ENCODE data around the gene MAN2B2.

Gene MAN2B2

DNA sequence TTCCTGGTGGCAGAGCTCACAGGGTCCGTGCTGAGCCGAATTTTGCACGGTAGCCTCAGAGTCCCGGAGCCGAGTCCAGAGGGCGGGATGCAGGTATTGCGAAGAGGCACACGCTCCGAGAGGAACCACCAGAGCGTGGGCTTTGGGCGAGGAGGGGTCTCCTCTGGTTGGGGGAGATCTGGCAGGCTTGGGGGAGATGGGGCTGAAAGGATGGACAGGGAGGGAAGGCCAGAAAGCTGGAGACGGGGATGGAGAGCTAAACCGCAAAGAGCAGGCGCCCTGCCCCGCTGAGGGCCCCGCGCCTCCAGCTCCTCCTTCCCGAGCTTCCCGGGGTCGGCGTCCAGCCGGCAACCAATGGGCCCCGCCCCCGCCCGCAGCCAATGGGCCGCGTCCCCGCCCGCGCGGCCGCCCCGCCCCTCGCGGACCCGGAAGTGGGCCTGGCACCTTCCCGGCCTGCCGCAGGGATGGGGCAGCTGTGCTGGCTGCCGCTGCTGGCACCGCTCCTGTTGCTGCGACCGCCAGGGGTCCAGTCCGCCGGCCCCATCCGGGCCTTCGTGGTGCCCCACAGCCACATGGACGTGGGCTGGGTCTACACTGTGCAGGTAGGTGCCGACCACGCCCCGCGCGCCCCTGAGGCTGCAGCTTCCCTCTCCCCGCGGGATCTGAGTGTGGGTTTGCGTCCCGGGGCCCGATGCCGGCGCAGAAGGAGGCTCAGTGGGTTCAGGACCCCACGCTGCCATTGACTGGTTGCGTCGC is at the start of gene MAN2B2:
TSS of gene MAN2B2 (plus strand) at position 443 of the 756 bp plus-strand sequence. CDS start at position 465, 22 bp downstream.
- peak; percentile 91 for DNase-seq

DNA sequence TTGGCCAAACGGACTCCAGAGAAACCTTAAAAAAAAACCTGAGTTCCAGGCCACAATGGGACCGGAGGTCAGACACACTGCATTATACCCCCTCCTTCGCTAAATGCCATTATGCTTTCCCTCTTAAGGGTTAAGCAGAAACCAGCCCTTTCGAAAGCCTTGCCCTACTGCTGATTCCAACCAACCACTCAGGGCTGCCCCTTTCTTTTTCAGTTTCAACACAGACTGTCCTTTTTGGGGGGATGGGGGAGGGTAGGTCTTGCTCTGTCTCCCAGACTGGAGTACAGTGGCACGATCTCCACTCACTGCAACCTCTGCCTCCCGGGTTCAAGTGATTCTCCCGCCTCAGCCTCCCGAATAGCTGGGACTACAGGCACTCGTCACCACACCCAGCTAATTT is 49.5 kb upstream of the MAN2B2 start:
- DNase-seq = no peak

DNA sequence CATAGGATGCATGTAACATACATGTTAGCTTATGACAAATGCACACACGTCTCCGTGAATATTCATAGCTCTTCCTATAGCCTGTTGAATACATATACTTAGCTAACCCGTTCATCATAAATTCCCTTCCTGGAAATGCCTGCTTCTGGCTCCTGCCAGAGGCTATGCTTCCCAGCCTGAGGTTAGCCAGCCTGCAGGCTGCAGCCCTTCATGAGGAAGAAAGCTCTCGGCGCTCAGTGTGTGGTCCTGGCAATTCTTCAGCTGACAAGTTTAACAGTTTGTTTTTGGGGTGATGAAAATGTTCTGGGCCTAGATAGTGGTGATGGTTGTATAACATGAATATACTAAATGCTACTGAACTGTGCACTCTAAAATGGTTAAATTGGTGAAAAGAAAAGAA is 48.8 kb upstream of the MAN2B2 start:
- no peak for DNase-seq

DNA sequence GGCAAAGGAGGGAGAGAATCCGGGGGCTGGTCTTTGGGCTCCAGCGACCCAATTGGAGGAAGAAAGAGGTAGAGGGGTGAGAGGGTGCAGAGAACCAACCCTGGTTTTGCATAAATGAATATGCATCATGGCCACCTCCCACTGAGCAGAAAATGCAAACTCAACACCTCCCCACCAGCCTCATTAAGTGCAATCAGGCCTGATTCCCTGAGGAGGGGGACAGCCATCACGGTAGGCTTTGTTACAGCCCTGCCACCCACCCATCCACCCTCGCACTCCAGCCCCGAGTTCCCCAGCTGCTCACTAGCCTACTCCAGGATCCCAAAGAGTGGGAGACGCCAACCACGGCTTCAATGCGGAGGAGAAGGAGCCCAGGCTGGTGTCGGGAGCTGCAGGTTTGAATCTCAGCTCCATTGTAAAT is 48.3 kb upstream of the MAN2B2 start:
- DNase-seq = no peak

DNA sequence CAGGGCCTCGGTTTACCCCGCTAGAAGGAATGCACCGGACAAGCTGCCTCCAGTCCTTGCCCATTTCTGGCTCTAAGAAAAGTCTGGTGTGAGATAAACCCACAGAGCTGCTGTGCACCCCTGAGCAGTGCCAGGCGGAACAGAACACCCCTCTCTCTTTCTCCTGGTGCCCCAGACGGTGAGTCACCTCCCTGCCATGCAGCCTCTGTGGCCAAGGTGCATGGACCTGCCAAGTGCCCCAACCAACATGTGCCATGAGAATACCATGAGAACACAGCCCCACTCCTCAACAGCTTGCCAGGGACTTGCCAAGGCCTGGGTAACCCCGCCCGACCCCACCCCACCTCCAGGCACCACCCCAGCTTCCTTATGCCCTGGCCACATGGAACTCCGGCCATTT is 47.7 kb upstream of the MAN2B2 start:
- no peak for DNase-seq

DNA sequence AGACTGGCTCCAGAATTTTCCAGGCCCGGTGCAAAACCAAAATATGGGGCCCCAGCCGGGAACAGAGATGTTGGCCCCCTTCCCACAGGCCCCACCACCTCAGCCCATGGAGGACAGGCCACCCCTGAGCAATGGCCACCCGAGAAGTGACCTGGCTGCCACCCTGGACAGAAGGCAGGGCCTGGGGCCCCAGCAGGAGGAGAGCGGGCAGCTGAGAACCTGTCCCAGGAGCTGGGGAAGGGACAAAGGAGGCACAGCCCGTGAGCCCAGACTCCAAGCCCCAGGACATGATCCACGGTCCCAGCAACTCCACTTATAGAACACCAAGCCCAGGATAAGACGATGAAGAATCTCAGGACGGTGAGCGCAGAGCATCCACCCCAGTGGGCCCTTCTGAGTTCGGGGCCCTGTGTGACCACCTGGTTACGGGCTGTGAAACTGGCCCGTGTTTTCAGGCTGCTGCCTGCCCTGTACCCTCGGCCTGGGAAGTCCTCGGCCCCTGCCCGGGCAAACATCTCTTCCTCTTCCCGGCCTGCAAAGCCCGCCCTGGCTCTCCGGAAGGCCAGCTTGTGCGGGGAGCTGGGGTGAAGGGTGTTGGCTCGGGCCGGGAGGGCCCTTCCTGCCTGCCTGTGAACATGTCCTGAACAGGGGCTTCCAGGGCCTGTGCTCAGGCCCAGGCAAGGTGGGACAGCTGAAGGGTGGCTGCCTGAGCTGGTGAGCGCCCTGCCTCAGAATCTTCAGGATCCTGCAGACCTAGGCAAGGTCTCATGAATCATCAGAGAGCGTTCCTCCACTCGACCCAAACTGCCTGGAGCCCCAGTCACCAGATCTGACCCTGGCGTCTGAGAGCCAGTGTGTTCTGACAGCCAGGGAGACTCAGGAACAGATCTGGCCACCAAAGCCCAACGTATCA is 47.0 kb upstream of the MAN2B2 start:
- no peak for DNase-seq

DNA sequence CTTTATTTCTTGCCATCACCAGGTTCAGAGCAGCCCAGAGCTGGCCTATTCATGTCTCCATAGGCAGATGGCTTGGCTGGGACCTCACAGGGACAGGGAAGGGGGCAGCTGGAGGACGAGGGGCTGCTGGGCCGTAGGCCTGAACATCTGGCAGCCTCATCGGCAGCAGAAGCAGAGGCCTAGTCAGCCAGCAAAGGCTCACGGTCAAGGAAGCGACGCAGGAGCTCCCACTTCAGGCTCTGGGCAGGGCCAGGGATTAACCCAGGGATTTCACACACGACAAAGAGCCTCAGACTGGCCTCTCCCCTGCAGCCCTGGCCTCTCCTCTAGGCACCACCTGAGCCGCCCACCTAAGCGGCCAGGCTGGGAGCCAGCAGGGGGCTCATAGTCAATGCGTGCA is 46.0 kb upstream of the MAN2B2 start:
- DNase-seq = no peak

DNA sequence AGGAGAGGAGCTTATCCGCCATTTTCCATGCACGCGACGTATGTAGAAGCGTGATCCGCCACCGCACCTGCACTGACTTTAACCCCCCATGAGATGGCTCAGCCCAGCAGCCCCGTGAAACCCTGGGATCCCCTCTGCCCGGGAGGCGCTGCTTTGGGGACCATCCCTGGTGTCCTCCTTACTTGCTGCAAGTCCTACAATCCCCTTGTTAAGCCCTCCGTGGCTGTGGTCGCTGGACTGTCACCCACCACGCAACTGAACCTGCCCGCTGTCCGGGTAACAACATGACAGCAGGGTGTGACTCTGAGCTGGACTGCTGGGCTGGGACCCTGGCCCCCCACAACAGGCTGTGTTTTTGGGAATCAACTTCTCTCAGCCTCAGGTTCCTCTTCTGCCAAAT is 44.7 kb upstream of the MAN2B2 start:
- DNase-seq = no peak

DNA sequence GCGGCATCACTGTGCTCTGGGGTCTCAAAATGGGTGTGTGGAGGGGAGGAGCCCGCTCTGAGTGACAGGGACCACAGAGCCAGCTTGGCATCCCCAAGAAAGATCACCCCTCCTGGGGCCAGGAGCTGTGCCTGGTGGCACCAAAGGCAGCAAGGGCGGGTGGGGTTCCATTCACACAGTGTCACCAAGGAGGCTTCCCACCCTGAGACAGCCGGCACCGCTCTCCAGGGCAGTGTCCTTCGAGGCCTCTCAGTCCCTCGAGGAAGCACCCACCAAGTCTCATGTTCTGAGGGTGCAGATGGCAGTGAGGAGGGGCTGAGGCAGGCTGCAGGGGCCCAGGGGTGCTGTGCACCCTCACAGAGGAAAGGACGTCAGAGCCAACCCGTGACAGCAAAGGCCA is 44.0 kb upstream of the MAN2B2 start:
- no peak for DNase-seq

DNA sequence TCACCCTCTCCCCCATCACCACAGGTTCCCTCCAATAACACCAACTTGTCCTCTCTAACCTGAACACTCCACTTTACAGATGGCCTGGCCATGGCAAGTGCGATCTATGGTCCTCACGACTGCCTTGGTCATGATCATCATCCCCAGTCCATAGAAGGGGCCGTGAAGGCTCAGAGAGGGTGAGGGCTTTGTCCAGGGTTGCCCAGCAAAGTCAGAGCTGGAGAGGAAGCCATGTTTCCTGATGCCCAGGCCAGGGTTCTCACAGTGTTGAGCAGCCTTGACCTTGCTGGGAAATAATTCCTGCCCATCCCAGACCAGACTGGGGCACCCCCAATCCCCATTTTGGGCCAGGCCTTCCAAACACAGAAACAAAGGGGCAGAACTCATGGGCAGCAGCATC is 42.9 kb upstream of the MAN2B2 start:
- DNase-seq = no peak

DNA sequence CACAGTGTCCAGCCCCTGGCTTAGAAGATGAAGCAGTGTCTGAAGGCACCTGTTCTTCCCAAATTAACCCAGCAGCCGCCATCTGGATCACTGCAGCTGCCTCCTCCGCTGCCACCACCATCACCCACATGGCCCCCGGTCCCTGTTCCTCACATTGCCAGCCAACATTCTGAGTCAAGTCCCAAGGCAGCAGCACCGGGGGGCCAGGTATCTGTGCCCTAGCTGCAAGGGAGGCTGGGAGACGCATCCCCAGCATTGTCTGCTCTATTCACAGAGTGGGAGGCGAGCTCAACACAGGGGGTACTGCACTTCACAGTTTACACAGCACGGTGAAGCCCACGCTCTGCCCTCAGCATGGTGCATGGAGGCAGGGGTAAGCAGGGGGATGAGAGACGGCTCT is 42.3 kb upstream of the MAN2B2 start:
- DNase-seq = no peak

DNA sequence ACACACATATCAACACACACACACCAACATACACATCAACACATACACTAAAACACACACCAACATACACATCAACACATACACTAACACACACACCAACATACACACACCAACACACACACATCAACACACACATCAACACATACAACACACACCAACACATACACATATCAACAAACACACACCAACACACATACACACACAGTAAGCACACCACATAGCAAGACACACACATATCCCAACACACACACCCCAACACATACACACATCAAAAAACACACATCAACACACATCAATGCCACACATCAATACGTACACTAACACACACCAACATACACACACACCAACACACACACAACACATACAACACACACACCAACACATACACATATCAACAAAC is 40.9 kb upstream of the MAN2B2 start:
- DNase-seq = no peak

DNA sequence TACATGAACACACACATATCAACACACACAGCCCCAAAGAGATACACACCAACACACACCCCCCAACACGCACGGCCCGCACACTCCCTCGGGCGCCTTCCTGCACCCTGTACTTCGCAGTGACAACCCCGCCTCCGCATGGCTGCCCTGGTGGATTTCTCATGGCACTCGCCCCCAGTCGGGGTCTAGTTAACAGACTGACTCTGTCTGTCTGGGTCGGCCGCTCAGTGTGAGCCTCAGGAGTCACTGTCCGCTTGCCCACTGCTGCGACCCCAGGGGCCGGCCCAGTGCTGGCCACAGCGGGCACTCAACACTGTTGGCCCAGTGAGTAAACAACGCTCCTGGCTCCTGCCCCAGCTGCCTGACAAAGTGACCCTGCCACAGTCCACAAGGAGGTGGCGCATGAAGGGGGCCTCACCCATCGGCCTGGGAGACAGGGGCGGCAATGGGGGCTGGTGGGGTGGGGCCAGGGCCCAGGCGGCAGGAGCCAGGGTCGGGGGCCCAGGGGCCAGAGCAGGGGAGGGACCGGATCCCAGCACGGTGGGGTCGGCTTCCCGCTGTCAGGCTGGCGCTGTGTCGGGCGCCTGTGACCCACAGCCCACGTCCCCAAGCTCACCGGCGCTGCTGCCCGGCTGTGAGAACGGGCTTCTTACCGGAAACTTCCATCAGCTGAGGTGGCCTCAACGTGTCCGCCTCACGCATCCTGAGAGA is 40.2 kb upstream of the MAN2B2 start:
- DNase-seq = no peak

DNA sequence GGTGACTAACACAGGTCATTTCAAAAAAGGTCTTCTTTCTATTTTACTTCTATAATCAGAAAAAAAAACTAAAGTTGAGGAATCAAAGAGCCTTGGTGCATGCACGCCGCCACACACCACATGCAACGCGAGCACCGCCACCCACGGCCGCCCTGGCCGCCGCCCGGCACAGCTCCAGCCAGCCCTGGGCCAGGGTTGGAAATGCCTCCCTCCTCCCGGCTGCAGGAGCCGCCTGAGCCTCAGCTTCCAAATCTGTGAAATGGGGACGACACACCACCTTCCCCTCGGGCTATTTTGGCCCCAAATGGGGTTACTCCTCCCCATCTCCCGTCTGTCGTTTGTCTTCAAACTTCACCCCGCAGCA is 39.7 kb upstream of the MAN2B2 start:
- no peak for DNase-seq

DNA sequence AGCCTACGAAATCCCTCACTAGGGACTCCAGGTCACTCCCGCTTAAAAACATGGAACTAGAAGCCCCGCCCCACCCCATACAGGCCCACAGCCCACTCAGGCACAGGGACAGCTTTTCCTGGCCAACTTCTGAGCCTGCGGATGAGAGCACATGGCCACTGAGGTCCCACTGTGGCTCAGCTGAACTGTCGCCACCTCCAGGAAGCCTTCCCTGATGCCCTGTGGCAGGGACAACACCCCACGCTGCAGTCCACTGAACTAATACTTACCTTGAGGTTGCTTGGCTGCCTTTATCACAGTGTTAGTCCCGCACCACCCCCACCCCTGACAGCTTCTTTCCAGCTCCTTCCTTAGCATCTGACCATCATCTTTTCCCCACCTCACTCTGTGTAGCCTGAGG is 39.3 kb upstream of the MAN2B2 start:
- no peak for DNase-seq

DNA sequence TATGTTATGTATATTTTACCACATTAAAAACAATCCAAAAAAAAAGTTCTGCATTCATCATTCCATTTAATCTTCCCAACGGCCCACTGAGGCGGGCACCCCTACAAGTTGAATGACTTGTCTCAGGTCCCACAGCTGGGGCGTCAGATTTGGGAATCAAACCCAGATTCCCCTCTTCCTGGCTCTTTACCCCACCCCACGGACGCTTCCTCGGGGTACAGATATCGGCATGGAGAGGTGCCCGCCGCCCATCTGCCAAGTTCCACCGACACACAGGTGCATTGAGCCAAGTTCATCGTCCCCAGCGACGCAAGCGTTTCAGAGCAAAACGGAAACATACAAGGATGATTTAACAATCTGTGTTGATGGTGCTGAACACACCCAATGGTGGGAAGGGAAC is 36.9 kb upstream of the MAN2B2 start:
- no peak for DNase-seq

DNA sequence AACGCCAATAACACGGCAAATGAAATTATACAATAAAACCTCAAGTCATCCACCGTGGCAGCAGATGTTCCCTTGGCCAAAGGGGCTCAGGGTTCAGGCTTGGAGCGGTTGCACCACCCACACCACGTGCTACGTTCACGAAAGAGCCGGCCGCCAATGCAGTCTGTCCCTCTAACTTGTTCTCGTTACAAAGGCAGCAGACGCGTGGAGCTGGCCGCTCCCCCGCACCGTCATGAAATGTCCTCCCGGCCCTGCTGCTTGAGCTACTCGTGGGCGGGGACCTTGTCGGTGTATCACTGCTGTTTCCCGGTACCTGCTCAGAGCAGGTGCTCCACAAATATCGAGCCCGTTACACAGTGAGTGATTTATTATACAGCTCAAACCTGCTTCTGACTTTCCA is 36.4 kb upstream of the MAN2B2 start:
- no peak for DNase-seq

DNA sequence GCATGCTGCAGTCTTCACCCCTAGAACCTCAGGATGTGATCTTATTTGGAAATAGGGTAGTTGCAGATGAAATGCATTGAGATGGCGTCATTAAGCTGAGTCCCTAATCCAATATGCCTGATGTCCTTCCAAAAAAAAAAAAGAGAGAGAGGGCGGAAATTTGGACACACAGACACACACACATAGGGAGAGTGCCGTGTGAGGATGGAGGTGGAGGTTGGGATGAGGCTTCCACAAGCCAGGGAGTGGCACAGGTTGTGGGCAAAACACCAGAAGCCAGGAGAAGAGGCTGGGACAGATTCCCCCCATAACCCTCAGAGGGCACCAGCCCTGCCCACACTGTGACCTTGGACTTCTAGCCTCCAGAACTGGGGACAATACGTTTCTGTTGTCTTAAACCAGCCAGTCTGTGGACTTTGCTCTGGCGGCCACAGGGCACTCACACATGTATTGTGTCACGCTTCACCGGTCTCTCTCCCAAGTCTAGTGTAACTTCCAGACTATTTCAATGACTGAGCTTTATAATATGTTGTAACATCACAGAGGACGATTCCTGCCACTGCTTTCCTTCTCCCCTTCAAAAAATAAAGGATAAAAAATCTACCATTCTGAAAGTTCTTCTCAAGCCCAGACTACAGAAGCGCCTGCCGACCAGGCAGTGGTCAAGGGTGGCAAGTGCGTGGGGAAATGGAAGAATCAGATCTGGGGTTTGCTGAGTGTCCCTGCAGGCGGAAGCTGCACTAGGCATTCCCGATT is 35.8 kb upstream of the MAN2B2 start:
- no peak for DNase-seq

DNA sequence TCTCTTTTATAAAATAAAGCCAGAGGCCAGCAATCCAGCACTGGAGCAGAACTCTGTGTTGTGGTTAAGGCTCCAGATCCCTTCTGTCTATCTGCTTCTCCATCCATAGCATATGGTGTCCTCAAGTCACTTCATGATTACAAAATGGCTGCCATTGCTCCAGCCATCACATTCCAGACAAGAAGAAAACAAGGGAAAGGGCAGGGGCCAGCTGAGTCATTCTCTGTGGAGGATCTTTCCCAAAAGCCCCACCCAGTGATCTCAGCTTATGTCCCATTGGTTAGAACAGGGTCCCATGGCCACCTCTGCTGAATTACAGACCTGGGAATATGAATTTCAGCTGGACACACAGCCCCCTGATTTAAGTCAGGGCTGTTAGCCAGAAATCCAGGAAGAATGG is 34.1 kb upstream of the MAN2B2 start:
- no peak for DNase-seq

DNA sequence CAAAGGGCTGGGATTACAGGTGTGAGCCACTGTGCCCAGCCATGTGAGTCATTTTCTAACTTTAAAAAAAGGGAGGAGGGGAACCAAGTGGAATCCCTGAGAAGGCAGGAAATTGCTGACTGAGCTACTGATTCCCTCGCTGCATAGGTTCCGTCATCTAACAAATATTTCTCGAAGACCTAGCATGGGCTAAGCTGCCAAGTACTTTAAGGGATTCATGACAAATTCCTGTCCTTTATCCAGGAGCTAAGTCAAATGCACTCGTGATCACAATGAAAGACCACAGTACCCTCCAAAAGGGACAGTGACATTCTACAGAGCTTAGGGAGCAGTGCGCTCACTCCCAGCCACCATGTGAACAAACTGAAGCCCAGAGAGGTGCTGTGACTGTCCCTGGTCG is 33.2 kb upstream of the MAN2B2 start:
- DNase-seq = no peak

DNA sequence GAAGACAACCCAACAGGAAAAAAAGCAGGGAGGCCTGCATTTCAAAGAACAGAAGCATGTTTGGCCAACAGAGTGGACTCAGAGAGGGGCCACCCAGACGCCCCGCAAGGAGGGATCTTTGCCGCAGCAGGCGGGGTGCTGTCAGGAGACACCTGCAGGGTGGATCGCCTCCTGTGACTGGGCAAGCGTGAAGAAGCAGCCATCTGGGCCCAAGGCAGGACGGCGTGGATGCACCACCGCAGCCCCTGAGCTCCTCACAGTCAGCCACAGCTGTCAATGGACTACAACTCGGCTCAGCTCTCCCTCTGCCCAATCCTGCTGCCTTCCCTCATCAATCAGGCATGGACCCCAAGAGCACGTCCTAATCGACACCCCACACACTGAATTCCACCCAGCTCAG is 32.0 kb upstream of the MAN2B2 start:
- DNase-seq = no peak

DNA sequence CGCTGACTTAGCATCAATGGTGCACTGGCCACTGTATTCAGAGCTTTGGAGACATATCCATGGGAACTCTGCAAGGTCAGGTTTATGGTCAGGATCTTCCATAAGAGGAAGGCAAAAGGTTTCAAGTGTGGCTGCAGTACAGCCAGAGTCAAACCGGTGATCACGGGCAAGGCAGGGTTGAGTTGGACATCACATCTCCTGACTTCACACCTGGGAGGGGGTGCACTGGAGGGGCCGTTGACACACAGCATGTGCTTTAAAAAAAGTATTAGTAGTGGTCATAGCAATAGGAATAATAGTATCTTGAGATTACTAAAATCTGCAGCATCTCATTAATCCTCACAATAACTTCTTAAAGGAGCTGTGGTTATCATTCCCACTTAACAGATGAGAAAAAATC is 28.9 kb upstream of the MAN2B2 start:
- no peak for DNase-seq
